ENCODE data around the gene PTGIS.
A peak's percentile ranks its signal among the peaks of the same experiment; 100 is the strongest.

The PTGIS gene

DNA sequence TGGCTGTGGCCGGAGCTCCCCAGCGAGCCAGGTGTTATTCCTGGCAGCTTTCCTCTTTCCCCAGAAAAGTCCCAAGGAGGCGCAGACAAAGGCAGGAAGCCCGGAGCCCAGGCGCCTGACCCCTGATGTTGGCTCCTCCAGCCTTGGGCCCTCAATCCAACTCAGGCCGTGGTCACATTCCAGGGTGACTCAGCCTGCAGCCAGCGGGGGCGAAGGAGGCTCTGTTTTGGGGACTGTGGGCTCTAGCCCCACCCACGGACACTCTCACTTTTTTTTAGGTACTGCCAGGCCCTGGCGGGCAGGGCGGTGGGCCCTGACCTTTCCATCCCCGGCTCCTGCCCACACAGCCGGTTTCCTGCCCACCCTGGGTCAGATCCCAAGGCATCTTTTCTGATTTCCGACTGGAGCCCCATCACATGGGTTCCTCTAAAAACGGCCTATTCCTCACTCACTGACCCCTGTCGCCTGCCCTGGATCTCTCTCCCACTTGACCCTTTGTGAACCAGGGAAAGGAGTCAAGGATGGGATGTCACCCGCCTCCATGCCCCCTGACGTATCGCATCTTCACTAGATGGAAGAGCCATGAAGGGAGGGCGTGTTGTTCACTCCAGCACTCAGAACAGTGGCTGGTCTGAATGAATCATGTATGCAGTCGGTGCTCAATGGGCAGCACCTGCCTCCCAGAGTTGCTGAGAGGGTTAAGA, 5.5 kb downstream of the PTGIS start:
- Mint-ChIP-seq H3K36me3 (ENCODE audit: low read depth) (peaks cover 30% of the 10 kb centered on the region), H3K27me3 (ENCODE audit: low read depth) (peaks cover 21% of the 10 kb centered on the region), H3K4me3 (no peak overlapping the region), H3K9me3 (peaks cover 5% of the 10 kb centered on the region), H3K4me1 (ENCODE audit: low read depth) (peaks cover 10% of the 10 kb centered on the region), H3K27ac (no peak overlapping the region)
- no peak for DNase-seq (ENCODE audit: low spot score)

- peaks cover 10% of the 10 kb centered on the region for H3K4me1 Mint-ChIP-seq (ENCODE audit: low read depth)
- H3K27ac Mint-ChIP-seq: no peak overlapping the region
- H3K36me3 Mint-ChIP-seq (ENCODE audit: low read depth): peaks cover 33% of the 10 kb centered on the region
- H3K9me3 Mint-ChIP-seq: peaks cover 9% of the 10 kb centered on the region
- no peak overlapping the region for H3K4me3 Mint-ChIP-seq
- no peak for DNase-seq (ENCODE audit: low spot score)
- peaks cover 26% of the 10 kb centered on the region for H3K27me3 Mint-ChIP-seq (ENCODE audit: low read depth)
These were observed 6.1 kb downstream of the PTGIS start for GRCh38 chr20:49561806-49562205.

- Mint-ChIP-seq H3K27me3 (ENCODE audit: low read depth) (peaks cover 26% of the 10 kb centered on the region), H3K4me1 (ENCODE audit: low read depth) (peaks cover 8% of the 10 kb centered on the region), H3K27ac (no peak overlapping the region), H3K4me3 (no peak overlapping the region), H3K36me3 (ENCODE audit: low read depth) (peaks cover 34% of the 10 kb centered on the region), H3K9me3 (peaks cover 14% of the 10 kb centered on the region)
- no peak for DNase-seq (ENCODE audit: low spot score)
These were observed 6.7 kb downstream of the PTGIS start for GRCh38 chr20:49561256-49561655.

- peaks cover 28% of the 10 kb centered on the region for H3K27me3 Mint-ChIP-seq (ENCODE audit: low read depth)
- DNase-seq (ENCODE audit: low spot score): no peak
These were observed 7.3 kb downstream of the PTGIS start for GRCh38 chr20:49560646-49561045.

GRCh38 chr20:49560186-49560585, 7.8 kb downstream of the PTGIS start:
- Mint-ChIP-seq H3K27ac (no peak overlapping the region), H3K27me3 (ENCODE audit: low read depth) (peaks cover 29% of the 10 kb centered on the region), H3K4me3 (no peak overlapping the region), H3K4me1 (ENCODE audit: low read depth) (peaks cover 4% of the 10 kb centered on the region), H3K9me3 (peaks cover 22% of the 10 kb centered on the region), H3K36me3 (ENCODE audit: low read depth) (peaks cover 38% of the 10 kb centered on the region)
- DNase-seq (ENCODE audit: low spot score): no peak

More at GRCh38 chr20:49560646-49561045, 7.3 kb downstream of the PTGIS start:
- Mint-ChIP-seq H3K4me1 (ENCODE audit: low read depth) (peaks cover 5% of the 10 kb centered on the region), H3K27ac (no peak overlapping the region), H3K9me3 (peaks cover 20% of the 10 kb centered on the region), H3K4me3 (no peak overlapping the region), H3K36me3 (ENCODE audit: low read depth) (peaks cover 36% of the 10 kb centered on the region)

DNA sequence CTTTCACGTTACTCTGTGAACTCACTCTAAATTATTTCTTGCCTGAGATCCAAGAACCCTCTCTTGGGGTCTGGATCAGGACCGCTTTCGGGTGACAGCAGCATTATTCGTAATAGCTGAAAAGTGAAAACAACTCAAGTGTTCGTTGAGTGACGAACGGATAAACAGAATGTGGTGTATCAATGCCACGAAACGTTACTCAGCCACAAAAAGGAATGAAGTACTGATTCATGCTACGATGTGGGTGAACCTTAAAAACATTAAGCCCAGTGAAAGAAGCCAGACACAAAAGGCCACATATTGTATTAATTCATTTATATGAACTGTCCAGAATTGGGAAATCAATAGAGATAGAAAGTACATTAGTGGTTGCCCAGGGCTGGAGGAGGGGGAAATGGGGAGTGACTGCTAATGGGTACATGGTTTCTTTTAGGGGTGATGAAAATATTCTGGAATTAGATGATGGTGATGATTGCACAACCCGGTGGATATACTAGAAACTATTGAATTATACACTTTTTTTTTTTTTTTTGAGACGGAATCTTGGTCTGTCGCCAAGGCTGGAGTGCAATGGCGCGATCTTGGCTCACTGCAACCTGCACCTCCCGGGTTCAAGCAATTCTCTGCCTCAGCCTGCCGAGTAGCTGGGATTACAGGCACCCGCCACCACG, 8.4 kb downstream of the PTGIS start:
- peaks cover 37% of the 10 kb centered on the region for H3K36me3 Mint-ChIP-seq (ENCODE audit: low read depth)
- no peak for DNase-seq (ENCODE audit: low spot score)
- peaks cover 22% of the 10 kb centered on the region for H3K9me3 Mint-ChIP-seq
- H3K27ac Mint-ChIP-seq: no peak overlapping the region
- peaks cover 29% of the 10 kb centered on the region for H3K27me3 Mint-ChIP-seq (ENCODE audit: low read depth)
- H3K4me3 Mint-ChIP-seq: no peak overlapping the region
- H3K4me1 Mint-ChIP-seq (ENCODE audit: low read depth): peaks cover 4% of the 10 kb centered on the region

DNA sequence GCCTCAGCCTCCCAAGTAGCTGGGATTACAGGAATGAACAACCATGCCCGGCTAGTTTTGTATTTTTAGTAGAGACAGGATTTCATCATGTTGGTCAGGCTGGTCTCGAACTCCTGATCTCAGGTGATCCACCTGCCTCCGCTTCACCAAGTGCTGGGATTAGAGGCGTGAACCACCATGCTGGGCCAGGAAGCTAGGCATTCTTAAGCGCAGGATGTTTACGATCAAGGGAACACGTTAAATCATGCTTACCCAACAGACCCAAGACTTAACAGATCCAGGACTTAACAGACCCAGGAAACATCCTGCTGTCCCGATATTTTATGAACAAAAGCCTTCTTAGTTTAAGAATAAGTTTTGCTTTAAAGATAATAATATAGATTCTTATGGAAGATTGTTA, 9.1 kb downstream of the PTGIS start:
- no peak for DNase-seq (ENCODE audit: low spot score)
- Mint-ChIP-seq H3K27me3 (ENCODE audit: low read depth) (peaks cover 29% of the 10 kb centered on the region), H3K4me3 (no peak overlapping the region), H3K27ac (no peak overlapping the region), H3K9me3 (peaks cover 25% of the 10 kb centered on the region), H3K36me3 (ENCODE audit: low read depth) (peaks cover 37% of the 10 kb centered on the region), H3K4me1 (ENCODE audit: low read depth) (peaks cover 4% of the 10 kb centered on the region)

GRCh38 chr20:49557449-49557848, 10.5 kb downstream of the PTGIS start:
- H3K4me1 Mint-ChIP-seq (ENCODE audit: low read depth): peaks cover 3% of the 10 kb centered on the region
- peaks cover 26% of the 10 kb centered on the region for H3K27me3 Mint-ChIP-seq (ENCODE audit: low read depth)
- H3K9me3 Mint-ChIP-seq: peaks cover 19% of the 10 kb centered on the region
- no peak overlapping the region for H3K4me3 Mint-ChIP-seq
- no peak overlapping the region for H3K27ac Mint-ChIP-seq
- no peak for DNase-seq (ENCODE audit: low spot score)
- H3K36me3 Mint-ChIP-seq (ENCODE audit: low read depth): peaks cover 30% of the 10 kb centered on the region

DNA sequence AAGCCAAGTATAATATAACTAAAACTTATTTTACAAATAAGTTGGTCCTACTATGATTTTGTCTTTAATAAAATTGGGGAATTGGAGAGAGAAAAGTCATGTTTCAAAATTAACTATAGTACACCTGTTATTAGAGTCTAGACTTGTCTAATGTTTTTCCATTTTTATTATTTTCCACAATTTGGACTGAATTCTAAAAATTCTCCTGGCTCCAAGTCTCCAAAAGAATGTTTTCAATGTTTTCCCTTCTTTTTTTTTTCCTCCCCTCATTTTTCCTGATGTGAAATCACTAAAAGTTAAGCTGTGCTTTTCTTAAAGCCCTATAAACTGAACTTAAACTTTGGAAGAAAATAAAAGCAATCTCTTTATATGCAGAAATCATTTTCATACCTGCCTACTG, 11.3 kb downstream of the PTGIS start:
- no peak for DNase-seq (ENCODE audit: low spot score)
- Mint-ChIP-seq H3K4me1 (ENCODE audit: low read depth) (peaks cover 6% of the 10 kb centered on the region), H3K27me3 (ENCODE audit: low read depth) (peaks cover 26% of the 10 kb centered on the region), H3K9me3 (peaks cover 19% of the 10 kb centered on the region), H3K27ac (no peak overlapping the region), H3K36me3 (ENCODE audit: low read depth) (peaks cover 30% of the 10 kb centered on the region), H3K4me3 (no peak overlapping the region)

DNA sequence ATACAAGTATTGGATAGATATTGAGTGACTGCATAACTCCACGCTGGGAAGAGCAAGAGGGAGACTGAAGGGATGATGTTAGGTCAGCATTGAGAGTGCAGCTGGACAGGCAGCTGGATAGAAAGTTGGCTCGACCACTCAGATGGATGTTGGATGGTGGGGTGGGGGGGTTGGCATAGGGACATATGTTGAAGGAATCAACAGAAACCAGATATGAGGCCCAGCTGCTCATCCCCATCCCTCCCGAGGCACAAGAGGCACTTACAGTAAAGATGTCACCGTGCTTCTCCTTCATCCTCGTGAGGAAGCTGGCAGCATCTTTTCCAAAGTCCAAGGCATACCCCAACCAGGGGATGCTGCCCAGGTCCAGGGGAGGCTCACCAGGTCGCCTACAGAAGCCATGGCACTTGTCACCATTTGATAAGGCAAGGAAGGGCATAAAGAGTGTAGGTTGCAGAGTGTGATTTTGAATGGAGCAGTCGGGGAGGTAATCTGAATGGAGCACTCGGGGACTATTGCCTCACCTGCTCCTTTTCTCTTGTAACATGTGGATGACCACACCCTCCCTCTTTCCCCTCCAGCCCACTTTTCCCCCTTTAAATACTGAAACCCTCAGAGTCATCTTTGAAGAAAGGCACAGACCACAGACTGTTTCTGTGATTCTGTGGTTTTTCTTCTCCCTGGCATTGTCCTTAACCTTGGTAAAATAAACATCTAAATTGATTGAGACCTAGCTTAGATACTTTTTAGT, 18.0 kb downstream of the PTGIS start:
- DNase-seq (ENCODE audit: low spot score): peak; percentile 18
- Mint-ChIP-seq H3K4me1 (ENCODE audit: low read depth) (peaks cover 10% of the 10 kb centered on the region), H3K36me3 (ENCODE audit: low read depth) (peaks cover 21% of the 10 kb centered on the region), H3K4me3 (no peak overlapping the region), H3K9me3 (peaks cover 13% of the 10 kb centered on the region), H3K27ac (no peak overlapping the region), H3K27me3 (ENCODE audit: low read depth) (no peaks in the 10 kb centered on the region)

DNA sequence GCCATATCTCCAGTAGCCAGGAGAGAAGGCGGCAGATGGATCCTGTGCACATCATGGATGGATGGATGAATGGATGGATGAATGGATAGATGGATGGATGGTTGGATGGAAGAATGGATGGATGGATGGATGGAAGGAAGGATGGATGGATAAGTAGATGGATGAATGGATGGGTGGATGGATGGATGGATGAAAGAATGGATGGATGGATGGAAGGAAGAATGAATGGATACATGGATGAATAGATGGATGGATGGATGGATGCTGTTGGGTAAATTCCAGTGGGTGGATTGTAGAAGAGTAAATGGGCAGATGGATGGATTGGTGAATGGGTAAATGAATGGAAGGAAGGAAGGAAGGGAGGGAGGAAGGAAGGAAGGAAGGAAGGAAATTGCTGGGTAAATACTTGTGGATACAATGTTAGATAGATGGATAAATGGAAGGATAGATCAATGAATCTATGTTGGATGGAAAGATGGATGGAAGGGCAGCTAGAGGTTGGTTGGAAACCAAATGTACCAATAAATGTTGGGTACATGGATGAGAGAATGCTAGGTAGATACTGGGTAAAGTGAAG, 19.5 kb downstream of the PTGIS start:
- no peak overlapping the region for H3K27ac Mint-ChIP-seq
- no peak overlapping the region for H3K4me3 Mint-ChIP-seq
- no peaks in the 10 kb centered on the region for H3K27me3 Mint-ChIP-seq (ENCODE audit: low read depth)

DNA sequence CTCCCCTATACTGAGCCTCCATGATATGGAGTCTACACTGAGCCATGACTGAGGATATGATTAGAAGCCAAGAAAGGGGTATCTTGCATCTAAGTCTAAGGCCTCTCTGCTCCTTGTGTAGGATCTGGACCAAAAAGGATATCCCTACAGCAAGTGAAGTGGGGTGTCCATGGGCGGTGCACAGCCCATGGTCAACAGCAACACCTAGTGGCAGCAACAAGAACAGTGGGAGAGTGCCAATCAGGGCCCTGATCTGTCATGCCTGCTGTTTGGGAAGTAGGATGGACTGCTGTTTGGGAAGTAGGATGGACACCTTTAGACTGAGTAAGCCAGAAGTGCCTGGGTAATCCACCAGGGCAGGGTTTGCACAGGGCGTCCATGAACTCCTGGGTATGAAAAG, 22.4 kb downstream of the PTGIS start:
- Mint-ChIP-seq H3K27ac (no peak overlapping the region), H3K9me3 (peaks cover 11% of the 10 kb centered on the region), H3K4me1 (ENCODE audit: low read depth) (peaks cover 24% of the 10 kb centered on the region), H3K4me3 (no peak overlapping the region), H3K36me3 (ENCODE audit: low read depth) (peaks cover 49% of the 10 kb centered on the region), H3K27me3 (ENCODE audit: low read depth) (no peaks in the 10 kb centered on the region)
- no peak for DNase-seq (ENCODE audit: low spot score)

More for the DNA sequence above, 19.5 kb downstream of the PTGIS start:
- H3K9me3 Mint-ChIP-seq: peaks cover 11% of the 10 kb centered on the region
- no peak for DNase-seq (ENCODE audit: low spot score)
- peaks cover 33% of the 10 kb centered on the region for H3K36me3 Mint-ChIP-seq (ENCODE audit: low read depth)
- H3K4me1 Mint-ChIP-seq (ENCODE audit: low read depth): peaks cover 14% of the 10 kb centered on the region

- Mint-ChIP-seq H3K4me1 (ENCODE audit: low read depth) (peaks cover 25% of the 10 kb centered on the region), H3K4me3 (no peak overlapping the region), H3K27ac (no peak overlapping the region)
These were observed 23.4 kb downstream of the PTGIS start for GRCh38 chr20:49544535-49544934.

More at GRCh38 chr20:49544535-49544934, 23.4 kb downstream of the PTGIS start:
- H3K36me3 Mint-ChIP-seq (ENCODE audit: low read depth): peaks cover 59% of the 10 kb centered on the region
- no peaks in the 10 kb centered on the region for H3K27me3 Mint-ChIP-seq (ENCODE audit: low read depth)
- no peak for DNase-seq (ENCODE audit: low spot score)
- peaks cover 11% of the 10 kb centered on the region for H3K9me3 Mint-ChIP-seq
